Testis (tissue), 2 donors: ENCODE results near the gene NIN.

ENCODE experiments used
- CTCF ChIP-seq, 3 experiments: fragments of 450-650 bp in 2 of 3; fragments of 200-600 bp in 1 of 3; sonication (generic) in 1 of 3; IDR thresholded peaks; one replicate each; pipeline ENCODE4 v1.5.1; 2016 to 2019; ENCODE audit warnings: antibody characterized with exemption in 3 of 3, mild to moderate bottlenecking in 2 of 3, moderate library complexity in 1 of 3
- POLR2A ChIP-seq: fragments of 450-650 bp; IDR thresholded peaks from one replicate; pipeline ENCODE4 v1.6.1; 2017; ENCODE audit warnings: antibody characterized with exemption, mild to moderate bottlenecking, moderate library complexity

- TF ChIP-seq CTCF (IDR thresholded peaks at IDR 0.05) (no peak), POLR2A (no peak)
Observed at GRCh38 chr14:50704454-50705010, 126.4 kb downstream of the NIN start.
